Activated naive CD4-positive, alpha-beta T cell treated with anti-CD3 and anti-CD28 coated beads, Interleukin-2, amount 10 ng/mL, durations not matched to agents 5 hours and 36 hours (primary cell): Measurements from ENCODE around the gene ADGRL1. TPM values are rescaled to one million over a fixed set of nuclear protein-coding genes. Genes with fewer than 3 reads are reported as not detected.

Experiments used
- total RNA-seq, 2 experiments: library from RNA; stranded (reverse); gene quantifications; one replicate each; pipeline ENCODE4 v1.2.3, GENCODE V29; 2021

Gene ADGRL1
- total RNA-seq, result 10 to 100 TPM; 13.6 to 14.7 TPM

GRCh38 chr19:14205452-14206287 is at the start of gene ADGRL1:
Gene ADGRL1 (minus strand): TSS chr19:14206169. CDS start chr19:14183602, 22,567 bp downstream.

DNA sequence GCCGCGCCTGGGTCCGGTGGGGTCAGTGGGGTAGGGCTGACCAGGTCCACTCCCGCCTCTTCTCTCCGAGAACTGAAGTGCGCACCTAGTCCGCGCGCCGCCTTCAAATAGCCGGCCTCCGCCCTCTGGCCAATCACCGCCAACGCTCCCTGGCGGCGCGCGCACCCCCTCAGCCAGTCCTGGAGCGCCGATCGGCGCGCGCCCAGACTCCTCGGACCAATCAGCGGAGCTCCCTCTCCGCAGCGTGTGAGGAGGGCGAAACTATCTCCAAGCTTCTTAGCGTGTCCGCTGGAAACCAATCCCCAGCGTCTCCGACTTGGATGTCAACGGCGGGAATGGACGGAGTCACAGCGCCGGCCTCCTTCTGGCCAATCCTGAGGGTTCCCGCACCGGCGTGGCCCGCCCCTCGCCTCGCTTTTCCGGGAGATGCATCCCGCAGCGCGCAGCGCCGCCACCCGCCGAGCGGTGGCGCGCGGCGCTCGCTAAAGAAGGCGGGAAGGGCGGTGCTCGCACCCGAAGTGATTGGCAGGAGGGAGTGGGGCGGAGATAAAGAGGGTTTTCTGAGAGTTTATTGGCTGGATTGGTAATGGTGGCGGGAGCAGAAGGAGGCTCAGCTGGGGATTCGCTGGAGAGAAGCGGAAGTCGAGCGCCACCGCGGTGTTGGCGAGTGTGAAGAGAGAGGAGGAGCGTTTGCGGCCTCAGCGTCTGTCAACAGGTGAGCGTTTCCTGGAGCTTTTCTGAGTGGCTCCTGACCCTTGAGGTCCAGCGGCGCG is 69.3 kb downstream of the ADGRL1 start, which contains the start of gene ASF1B:
TSS of gene ASF1B (minus strand) at position 81 of the 773 bp plus-strand sequence. CDS start 133 bp downstream, outside the sequence.

DNA sequence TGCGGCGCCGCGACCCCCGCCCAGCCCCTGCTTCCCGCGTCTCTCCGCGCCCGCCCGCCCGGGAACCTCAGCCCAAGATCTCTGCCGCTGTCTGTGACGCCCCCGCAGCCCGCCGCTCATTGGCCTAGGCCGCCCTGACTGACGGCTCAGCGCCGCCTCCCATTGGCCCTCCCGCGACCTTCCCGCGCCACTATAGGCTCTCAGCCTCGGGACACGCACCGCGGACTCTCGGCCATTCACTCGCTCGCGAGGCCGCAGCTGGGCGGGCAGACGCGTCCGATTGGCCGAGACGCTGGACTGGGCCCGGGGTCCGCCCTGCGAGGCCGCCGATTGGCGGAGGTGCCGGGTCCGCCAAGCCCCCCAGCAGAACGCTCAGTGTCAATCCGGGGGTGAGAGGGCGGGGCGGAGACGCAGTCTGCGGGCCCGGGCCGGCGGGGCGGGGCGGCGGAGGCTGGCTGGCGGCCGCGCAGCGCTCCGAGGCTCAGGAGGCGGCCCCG is 88.3 kb downstream of the ADGRL1 start, which contains the start of gene PRKACA:
TSS of gene PRKACA (minus strand) at position 95 of the 497 bp plus-strand sequence. CDS start 215 bp downstream, outside the sequence.

Other genes with a start within 250 kb of the ADGRL1 start
- 10 to 100 TPM; 15.6 to 16.8 TPM for gene RFX1, start 199.8 kb downstream of the ADGRL1 start, total RNA-seq
- gene RLN3, start 178.0 kb downstream of the ADGRL1 start, total RNA-seq, result not detected
- gene IL27RA, start 174.4 kb downstream of the ADGRL1 start, total RNA-seq, result 10 to 100 TPM; 82.9 to 83.3 TPM
- gene PALM3, start 144.1 kb downstream of the ADGRL1 start, total RNA-seq, result not detected
- 1 to 10 TPM; 1.6 to 1.8 TPM for gene MISP3, start 133.4 kb downstream of the ADGRL1 start, total RNA-seq
- under 1 TPM in 1 of 2 experiments, not detected in 1; 0.23 TPM for gene C19orf67, start 120.4 kb downstream of the ADGRL1 start, total RNA-seq
- 10 to 100 TPM; 63.2 to 68.6 TPM for gene SAMD1, start 115.4 kb downstream of the ADGRL1 start, total RNA-seq
- gene PRKACA, start 88.4 kb downstream of the ADGRL1 start, total RNA-seq, result 10 to 100 TPM; 58.0 to 65.0 TPM
- gene ASF1B, start 69.6 kb downstream of the ADGRL1 start, total RNA-seq, result 10 to 100 TPM; 80.3 to 82.8 TPM
- gene ADGRE5, start 175.3 kb upstream of the ADGRL1 start, total RNA-seq, result 100 to 1,000 TPM; 299 to 308 TPM
- 100 to 1,000 TPM; 199 to 205 TPM for gene DDX39A, start 213.2 kb upstream of the ADGRL1 start, total RNA-seq
- gene PKN1, start 227.1 kb upstream of the ADGRL1 start, total RNA-seq, result 100 to 1,000 TPM; 221 TPM